Endothelial cell of umbilical vein (primary cell): Measurements from ENCODE around the gene CAMK2N1.

Source experiments
- EZH2 ChIP-seq: IDR thresholded peaks from 2 replicates; pipeline ENCODE4 v1.6.1; 2012; ENCODE audit warnings: borderline replicate concordance, low read depth, mild to moderate bottlenecking, moderate library complexity, low read length, inconsistent platforms; ENCODE audit not compliant: severe bottlenecking
- POLR2A ChIP-seq: IDR thresholded peaks from 2 replicates; pipeline ENCODE4 v1.6.1; 2012; ENCODE audit warnings: low read depth, mild to moderate bottlenecking, control low read depth, low read length

DNA sequence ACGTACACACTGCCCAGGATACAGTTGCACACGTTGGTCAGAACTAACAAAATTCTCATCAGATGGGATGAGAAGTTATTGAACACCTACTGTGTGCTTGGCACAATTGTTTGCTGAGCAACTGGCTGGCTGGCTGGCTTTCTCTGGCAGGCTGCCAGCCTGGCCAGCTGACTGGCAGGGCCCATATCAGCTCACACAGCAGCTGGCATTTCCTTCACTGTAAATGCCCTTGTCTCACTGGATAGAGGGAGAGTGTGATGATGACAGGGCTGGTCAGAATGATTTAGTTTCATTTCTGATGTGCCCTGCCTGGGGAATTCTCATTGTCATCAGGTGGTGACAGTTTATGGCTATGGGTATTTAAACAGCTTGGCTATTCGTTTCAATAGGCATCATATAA lies 15.8 kb downstream of the CAMK2N1 start:
- TF ChIP-seq EZH2 (no peak), POLR2A (no peak)
